B cell (primary cell): ENCODE results near the gene ZNF469.

ENCODE experiments used
- CTCF ChIP-seq: fragments of 200-600 bp; IDR thresholded peaks from one replicate; pipeline ENCODE4 v1.8.0; 2022; ENCODE audit warnings: antibody characterized with exemption, mild to moderate bottlenecking
- EZH2 ChIP-seq: IDR thresholded peaks from 2 replicates; pipeline ENCODE4 v1.6.1; 2012; ENCODE audit warnings: borderline replicate concordance, low read depth, mild to moderate bottlenecking, moderate library complexity, low read length; ENCODE audit not compliant: insufficient read depth, poor library complexity, severe bottlenecking

GRCh38 chr16:88422733-88423447 lies 40.1 kb downstream of the ZNF469 start:
- TF ChIP-seq CTCF, result no peak
- no peak for TF ChIP-seq EZH2
